Measurements from ENCODE around the gene FIBP.

FIBP gene

DNA sequence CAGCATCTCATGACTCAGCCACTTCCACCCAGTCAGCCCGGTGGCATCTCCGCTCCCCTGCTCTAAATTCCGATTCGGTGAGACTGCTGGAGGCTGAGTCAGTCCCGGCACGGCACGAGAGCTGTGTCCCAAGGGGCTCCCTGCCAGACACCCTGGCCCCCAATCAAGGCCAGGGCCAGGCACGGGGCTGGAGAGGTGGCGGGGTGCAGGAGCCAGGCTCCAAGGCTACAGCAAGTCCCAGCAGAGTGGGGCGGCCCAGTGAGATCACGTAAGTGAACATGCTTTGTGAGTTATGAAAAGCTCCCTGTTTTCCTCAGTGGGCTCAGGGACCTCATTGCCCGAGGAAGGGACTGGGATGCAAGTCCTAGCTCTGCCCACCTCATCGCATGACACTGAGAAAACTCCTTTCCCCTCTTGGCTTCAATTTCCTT lies 27.6 kb upstream of the FIBP start:
- DNase-seq (ENCODE audit: low read depth): peak; percentile 90
- TF ChIP-seq, protein P1, sequence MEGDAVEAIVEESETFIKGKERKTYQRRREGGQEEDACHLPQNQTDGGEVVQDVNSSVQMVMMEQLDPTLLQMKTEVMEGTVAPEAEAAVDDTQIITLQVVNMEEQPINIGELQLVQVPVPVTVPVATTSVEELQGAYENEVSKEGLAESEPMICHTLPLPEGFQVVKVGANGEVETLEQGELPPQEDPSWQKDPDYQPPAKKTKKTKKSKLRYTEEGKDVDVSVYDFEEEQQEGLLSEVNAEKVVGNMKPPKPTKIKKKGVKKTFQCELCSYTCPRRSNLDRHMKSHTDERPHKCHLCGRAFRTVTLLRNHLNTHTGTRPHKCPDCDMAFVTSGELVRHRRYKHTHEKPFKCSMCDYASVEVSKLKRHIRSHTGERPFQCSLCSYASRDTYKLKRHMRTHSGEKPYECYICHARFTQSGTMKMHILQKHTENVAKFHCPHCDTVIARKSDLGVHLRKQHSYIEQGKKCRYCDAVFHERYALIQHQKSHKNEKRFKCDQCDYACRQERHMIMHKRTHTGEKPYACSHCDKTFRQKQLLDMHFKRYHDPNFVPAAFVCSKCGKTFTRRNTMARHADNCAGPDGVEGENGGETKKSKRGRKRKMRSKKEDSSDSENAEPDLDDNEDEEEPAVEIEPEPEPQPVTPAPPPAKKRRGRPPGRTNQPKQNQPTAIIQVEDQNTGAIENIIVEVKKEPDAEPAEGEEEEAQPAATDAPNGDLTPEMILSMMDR (IDR thresholded peaks at IDR 0.05; ENCODE audit: control insufficient read depth, insufficient read depth, low read depth, low read length, missing control alignments): no peak
- H3K4me3 ChIP-seq (ENCODE audit: control insufficient read depth, low read depth, low read length): peak overlapping the region; percentile 13

DNA sequence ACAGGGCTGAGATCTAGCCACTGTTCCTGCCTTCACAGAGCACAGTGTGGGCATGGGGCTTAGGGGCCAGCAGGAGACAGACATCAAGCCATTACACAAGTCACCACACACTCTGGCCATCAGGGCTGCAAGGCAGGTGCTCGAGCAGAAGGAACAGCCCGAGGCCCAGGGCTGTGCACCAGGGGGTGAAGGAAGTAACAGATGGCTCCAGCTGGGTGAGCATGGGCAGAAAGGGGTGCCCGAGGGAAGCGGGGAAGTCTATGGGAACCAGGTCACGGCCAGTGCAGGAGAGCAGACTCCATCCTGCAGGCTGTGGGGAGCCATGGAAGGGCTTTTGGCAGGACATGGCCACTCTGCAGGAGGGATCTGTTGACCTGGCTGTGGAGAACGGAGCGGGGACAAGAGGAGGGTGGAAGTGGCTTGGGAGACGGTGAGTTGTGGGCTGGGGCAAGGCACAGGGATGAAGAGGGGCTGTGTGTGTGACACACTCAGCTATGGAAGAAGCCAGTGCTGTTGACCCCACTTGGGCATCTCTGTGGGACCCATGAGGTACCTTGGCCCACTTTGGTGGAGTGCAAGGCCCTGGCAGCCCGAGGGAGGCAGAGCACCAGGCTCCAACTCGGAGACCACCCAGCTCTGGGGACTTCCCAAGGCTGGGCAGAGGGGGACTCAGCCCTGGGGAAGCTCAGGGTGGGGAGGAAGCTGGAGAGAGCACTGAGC lies 27.0 kb upstream of the FIBP start:
- TF ChIP-seq, protein P1 (IDR thresholded peaks at IDR 0.05; ENCODE audit: control insufficient read depth, insufficient read depth, low read depth, low read length, missing control alignments): no peak
- no peak overlapping the region for H3K4me3 ChIP-seq (ENCODE audit: control insufficient read depth, low read depth, low read length)
- DNase-seq (ENCODE audit: low read depth): no peak

DNA sequence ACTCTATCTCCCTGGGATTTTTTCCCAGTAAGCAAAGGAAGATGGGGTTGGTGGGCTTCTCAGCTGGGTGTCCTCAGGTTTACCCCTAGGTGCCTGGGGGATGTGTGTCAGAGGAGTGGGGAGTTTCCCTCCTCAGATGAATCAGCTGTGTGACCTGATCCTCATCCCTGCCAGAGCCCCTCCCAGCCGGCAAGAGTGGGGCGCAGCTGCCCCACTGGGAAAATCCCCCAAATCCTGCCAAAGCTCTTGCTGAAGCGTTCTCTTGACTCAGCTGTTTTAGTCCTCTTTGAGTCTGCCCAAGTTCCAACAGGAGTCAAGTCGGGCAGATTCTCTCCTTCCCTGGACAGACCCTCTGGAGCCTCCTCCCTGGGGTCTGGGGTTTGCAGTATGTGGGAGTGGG lies 24.6 kb upstream of the FIBP start:
- TF ChIP-seq, protein P1 (IDR thresholded peaks at IDR 0.05; ENCODE audit: control insufficient read depth, insufficient read depth, low read depth, low read length, missing control alignments): no peak
- no peak for DNase-seq (ENCODE audit: low read depth)
- no peak overlapping the region for H3K4me3 ChIP-seq (ENCODE audit: control insufficient read depth, low read depth, low read length)

DNA sequence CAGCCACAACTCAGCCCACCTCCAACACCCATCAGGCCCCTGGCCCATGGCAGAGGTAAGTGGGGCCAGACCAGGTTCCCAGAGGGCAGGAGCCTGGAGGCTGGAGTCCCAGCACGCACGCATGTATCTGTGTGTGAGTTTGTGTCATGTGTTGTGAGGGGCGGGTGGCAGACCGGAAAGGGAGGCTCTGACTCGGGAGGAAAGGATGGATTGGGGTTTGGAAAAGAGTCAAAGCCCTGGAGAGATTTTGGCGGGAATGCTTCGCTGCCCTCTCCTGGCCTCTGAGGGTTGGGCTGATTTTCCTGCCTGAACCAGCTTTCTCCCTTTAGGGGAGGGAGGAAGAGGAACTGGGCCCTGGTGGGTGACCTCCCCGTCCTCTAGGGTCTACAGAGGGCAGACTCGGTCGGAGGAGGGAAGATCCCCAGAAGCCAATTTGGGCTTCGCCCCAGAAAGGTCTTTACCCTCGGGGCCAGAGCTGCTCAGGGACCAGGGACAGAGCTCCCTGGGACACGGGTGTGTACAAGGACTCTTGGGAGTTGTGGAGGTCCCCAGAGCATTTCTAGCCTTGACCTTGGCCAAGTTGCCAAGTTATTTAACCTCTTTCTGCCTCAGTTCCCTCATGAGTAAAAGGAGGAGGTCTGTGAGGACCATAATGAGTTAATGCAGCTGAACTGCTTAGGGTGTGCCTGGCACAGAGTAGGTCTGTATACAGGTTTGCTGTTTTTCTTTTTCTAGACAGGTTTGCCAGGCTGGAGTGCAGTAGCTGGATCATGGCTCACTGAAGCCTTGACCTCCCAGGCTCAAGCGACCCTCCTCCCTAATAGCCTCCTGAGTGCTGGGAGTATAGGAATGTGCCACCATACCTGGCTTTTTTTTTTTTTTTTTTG lies 23.7 kb upstream of the FIBP start:
- DNase-seq (ENCODE audit: low read depth): no peak
- TF ChIP-seq, protein P1 (IDR thresholded peaks at IDR 0.05; ENCODE audit: control insufficient read depth, insufficient read depth, low read depth, low read length, missing control alignments): peak; percentile 45
- no peak overlapping the region; the same call in 1 of the 2 replicates for H3K4me3 ChIP-seq (ENCODE audit: control insufficient read depth, low read depth, low read length)

DNA sequence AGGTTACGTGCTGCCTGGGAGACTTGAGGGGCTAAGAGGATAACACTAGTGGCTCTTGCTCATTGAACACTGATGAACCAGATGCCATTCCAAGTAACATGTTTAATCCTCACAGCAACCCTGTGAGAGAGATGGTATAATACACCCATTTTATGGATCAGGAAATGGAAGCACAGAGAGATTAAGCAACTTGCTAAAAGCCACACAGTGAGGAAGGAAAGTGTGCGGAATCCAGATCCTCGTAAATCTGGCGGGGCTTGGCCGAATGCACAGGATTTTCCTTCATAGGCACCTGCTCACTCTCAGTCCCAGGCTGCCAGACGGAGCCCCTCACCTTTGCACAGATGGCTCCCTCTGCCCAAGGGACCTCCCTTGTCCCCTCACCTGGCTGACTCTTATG lies 19.6 kb upstream of the FIBP start:
- DNase-seq (ENCODE audit: low read depth): no peak
- TF ChIP-seq, protein P1 (IDR thresholded peaks at IDR 0.05; ENCODE audit: control insufficient read depth, insufficient read depth, low read depth, low read length, missing control alignments): no peak
- H3K4me3 ChIP-seq (ENCODE audit: control insufficient read depth, low read depth, low read length): no peak overlapping the region

DNA sequence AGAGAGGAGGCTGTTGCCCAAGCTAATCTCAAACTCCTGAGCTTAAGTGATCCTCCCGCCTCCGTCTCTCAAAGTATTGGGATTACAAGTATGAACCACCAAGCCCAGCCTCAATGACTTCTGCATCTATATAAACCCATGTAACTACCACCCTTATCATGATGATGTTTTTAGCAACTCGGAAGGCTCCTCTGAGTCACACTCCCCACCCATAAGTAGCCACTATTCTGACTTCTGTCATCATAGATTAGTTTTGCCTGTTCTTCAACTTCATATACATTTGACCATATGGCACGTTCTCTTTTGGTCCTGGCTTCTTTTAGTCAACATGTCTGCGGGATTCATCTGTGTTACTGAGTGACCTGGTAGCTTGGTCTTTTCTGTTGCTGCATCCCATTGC lies 18.3 kb upstream of the FIBP start:
- no peak for DNase-seq (ENCODE audit: low read depth)
- H3K4me3 ChIP-seq (ENCODE audit: control insufficient read depth, low read depth, low read length): no peak overlapping the region
- TF ChIP-seq, protein P1 (IDR thresholded peaks at IDR 0.05; ENCODE audit: control insufficient read depth, insufficient read depth, low read depth, low read length, missing control alignments): no peak

Measured in AG09309 (cell line).